G401.6 (cell line): ENCODE data around the gene METAP1D.
"Not testable (repeated sequence)": the region's sequence is repeated elsewhere in the genome, so short reads cannot be mapped to it uniquely, and the experiment has no call there.

Experiments
- FAIRE-seq: peaks from 2 replicates; lab custom pipeline; 2012; peaks lifted over from hg19 to GRCh38; lab: Jason Lieb, UNC

METAP1D gene

DNA sequence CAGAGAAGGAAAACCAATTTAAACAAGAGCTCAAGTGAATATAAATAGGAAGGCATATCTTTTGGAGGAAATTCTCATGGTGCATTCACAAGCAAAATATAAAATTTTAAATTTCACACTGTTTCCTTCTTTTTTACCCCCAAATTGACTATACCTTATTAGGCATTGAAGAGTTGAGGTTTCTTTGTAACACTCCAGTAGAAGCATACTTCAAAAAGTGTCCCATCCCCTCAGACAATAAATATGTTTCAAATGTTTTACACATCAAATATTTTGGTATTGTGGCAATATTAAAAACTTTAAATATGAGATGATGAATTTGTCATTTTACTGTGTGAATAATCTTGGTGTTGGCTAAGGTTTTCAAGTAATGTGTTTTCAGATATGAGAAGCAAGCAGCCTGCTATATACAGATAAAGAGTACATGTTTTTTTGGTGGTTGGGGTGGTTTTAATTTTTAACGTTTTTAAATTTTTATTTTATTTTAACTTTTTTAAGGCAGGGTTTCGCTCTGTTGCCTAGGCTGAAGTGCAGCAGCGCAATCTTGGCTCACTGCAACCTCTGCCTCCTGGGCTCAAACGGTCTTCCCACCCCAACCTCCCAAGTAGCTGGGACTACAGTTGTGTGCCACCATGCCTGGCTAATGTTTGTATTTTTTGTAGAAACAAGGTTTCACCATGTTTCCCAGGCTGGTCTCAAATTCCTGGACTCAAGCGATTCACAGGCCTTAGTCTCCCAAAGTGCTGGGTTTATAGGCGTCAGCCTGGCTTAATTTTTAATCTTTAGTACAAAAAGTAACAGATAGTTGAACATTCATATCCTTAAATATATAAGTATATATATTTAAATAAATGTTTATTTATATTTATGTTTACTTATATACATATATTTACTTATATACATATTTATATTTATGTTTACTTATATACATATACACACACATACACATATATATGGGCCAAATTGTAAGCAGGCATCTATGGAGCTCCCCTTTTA lies 49.1 kb downstream of the METAP1D start:
- FAIRE-seq: no peak

DNA sequence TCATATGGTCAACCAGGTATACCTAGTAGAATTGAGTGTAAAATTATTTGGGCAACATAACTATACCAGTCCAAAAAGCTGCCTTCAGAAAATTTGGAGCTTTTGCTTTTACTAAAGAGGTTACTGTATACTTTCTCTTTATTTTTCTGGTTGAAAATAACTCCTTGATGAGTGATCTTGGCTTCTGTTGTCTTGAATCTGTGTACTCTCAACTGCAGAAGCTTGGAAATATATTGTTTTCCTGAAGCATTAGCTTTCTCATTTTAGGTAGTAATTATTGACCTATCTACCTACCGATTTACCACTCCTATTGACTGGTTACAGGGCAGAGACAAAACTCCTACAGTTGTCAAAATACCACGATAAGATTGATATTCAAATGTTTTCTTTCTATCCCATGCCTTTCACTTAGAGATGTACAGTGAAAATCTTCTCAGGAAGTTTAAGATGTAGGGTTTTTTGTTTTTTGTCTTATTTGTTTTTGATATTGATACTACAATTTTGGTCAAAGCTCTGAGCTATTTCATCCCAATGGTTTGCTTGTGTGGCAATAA lies 49.9 kb downstream of the METAP1D start:
- no peak for FAIRE-seq

- FAIRE-seq: peak; percentile 15
These were observed 50.8 kb downstream of the METAP1D start for GRCh38 chr2:172050479-172051125.

GRCh38 chr2:172052000-172052983 lies 52.5 kb downstream of the METAP1D start:
- FAIRE-seq: peak; percentile 91

DNA sequence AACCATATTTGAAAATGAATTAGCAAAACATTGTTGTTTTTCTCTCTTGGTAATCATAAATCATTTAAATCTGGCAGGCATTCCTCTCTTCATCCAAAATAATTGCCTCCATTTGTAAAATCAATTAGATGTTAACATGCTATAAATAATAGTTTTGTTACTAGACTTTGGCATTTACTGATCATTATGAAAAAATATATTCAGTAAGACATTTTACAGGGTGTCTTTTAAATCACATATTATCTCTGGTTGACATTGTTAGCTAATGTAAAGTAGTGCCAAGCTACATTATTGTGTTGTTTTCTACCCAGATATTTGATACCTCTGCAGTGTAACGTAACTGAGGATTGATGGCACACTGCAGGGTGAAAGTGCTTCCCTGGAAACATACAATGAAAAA lies 53.7 kb downstream of the METAP1D start:
- no peak for FAIRE-seq

GRCh38 chr2:172056293-172056692 lies 56.5 kb downstream of the METAP1D start:
- no peak for FAIRE-seq

DNA sequence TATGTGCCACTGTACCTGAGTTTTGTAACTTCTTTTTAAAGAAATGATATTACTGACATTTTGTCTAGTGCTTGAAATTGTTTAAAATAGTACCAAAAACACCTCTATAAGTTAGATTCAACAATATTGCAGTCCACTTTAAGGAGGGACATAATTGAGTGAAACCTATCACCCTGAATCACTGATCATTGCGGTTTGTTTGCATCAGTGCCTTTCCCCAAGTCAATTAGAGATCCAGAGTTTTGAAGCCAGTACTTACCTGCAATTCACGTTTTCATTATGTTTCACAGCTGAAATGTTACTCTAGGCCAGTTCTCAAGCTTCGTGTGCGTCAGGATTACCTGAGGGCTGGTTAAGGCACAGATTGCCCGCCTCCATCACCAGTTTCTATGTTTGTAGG lies 58.9 kb downstream of the METAP1D start:
- FAIRE-seq: no peak

GRCh38 chr2:172060118-172060517 lies 60.4 kb downstream of the METAP1D start:
- not testable (repeated sequence) for FAIRE-seq

- FAIRE-seq: no peak
These were observed 62.8 kb downstream of the METAP1D start for GRCh38 chr2:172062402-172063004.

GRCh38 chr2:172063446-172063845 lies 63.7 kb downstream of the METAP1D start:
- FAIRE-seq: no peak

DNA sequence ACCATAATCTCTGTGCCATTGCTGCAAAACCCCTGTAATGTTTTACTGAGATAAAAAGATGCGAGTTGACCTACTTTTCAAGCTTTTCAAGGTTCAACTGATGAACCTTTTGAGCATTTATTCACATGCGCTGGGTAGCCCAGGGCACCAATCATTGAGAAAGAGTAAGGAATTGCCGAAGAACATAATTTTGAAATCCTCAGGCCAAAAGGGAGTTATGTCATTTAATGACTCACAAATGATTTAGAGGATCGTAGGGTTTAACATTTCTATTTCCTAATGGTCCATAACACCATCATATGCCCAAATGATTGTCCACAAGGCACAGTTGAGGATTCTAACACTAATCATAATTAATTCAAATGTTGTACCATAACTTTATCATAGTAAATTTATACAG lies 65.4 kb downstream of the METAP1D start:
- no peak for FAIRE-seq

DNA sequence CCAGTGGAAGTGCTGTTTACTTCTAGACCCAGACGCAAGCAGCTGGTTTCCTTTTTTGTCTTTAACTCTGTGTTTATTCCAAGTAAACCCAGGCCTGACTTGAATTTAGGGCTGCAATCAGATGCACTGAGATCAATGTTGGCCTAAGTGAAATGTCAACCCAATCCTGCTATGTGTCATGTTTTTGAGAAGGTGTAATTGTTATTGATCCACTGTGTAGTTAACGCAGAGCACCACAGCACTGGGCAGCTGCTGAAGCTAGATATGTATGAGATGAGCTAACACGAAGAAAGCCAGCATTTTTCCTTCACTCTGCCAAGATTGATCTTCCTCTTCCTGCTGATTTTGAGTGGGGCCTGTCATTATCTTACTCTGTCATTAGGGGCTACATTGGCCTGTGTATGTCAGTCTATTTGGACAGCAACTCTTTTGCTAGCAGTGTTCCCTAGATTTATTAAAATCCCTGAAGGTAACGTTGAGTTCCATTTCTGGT lies 66.7 kb downstream of the METAP1D start:
- FAIRE-seq: no peak

DNA sequence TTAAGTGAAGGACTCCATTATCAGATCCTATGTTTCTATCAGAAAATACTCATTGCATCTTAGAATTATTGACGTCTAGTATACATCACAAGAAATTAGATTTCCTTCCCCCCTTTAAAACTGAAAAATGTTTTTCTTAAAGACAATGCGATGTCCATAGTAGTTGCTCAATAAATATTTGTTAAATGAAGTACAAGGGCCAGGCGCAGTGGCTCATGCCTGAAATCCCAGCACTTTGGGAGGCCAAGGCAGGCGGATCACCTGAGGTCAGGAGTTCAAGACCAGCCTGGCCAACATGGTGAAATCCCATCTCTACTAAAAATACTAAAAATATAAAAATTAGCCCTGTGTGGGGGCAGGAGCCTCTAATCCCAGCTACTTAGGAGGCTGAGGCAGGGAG lies 68.2 kb downstream of the METAP1D start:
- FAIRE-seq: not testable (repeated sequence)

- FAIRE-seq: no peak
These were observed 71.2 kb downstream of the METAP1D start for GRCh38 chr2:172070936-172071335.

DNA sequence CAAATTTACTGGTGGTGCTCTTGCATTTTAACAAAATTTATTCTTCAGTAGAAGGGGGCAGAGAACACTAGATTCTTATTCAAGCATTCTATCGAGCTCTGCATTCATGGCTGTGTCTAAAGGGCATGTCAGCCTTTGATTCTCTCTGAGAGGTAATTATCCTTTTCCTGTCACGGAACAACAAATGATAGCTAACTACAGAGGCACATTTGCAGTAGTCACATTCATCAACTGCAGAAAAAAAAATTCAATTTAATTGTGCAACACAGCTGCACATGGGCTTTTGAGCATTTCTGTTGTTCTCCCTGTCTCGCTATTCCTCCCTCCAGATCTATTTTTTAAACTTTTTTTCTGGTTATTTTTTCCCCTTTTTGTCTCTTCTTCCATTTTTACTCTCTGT lies 72.5 kb downstream of the METAP1D start:
- FAIRE-seq: no peak

DNA sequence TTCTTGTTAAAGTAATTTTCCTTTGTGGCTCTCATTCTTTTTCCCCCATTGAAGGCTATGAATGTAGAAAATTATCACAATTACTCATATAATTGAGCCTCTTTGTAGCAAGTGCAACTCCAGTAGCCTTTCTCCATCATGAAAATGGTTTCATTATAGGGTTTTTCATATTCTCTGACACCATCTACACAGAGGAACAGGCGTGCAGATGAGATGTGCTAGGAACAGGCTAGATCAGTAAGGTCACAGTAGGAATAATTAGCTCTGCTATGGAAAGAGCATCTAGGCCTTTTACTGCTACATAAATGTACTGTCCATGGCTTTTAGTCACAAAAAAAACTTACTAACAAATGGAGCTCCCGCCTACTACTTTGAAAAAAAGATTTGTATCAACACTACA lies 73.0 kb downstream of the METAP1D start:
- FAIRE-seq: no peak

DNA sequence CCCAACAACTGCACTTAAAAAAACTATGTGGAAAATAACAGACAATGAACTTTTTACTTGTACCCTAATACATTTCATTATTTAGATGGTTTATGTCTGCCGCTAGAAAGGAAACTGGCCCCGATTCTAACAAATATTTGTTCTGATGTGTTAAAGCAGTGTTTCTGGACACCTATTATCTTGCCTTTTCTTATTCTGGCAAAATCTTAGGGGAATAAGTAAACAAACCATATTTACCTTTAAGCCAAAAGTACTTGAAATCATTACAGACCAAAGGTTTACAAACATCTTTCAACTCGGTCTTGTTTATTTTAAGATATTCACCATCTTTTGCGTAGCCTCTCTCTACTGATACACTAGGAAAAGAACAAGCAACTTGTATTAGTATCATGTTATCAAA lies 73.8 kb downstream of the METAP1D start:
- no peak for FAIRE-seq

GRCh38 chr2:172074254-172074653 lies 74.5 kb downstream of the METAP1D start:
- peak; percentile 95 for FAIRE-seq

DNA sequence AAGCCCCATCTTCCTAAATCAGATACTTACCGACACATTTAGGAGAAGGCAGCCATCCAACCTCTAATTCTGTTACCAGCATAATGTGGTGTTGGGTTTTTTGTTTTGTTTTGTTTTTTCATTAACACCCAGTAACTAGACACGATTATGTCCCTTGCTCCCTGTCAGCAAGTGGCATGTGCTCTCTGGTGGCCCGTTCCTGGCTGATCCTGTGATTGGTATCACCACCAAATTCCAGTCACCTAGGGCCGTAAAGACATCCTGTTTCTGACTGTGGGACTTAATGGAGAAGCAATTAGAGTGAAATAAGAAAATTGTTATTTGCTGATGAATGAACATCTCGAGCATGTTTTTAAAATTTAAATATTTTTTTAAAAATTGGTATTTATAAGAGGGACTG lies 79.7 kb downstream of the METAP1D start:
- peak; percentile 95 for FAIRE-seq

DNA sequence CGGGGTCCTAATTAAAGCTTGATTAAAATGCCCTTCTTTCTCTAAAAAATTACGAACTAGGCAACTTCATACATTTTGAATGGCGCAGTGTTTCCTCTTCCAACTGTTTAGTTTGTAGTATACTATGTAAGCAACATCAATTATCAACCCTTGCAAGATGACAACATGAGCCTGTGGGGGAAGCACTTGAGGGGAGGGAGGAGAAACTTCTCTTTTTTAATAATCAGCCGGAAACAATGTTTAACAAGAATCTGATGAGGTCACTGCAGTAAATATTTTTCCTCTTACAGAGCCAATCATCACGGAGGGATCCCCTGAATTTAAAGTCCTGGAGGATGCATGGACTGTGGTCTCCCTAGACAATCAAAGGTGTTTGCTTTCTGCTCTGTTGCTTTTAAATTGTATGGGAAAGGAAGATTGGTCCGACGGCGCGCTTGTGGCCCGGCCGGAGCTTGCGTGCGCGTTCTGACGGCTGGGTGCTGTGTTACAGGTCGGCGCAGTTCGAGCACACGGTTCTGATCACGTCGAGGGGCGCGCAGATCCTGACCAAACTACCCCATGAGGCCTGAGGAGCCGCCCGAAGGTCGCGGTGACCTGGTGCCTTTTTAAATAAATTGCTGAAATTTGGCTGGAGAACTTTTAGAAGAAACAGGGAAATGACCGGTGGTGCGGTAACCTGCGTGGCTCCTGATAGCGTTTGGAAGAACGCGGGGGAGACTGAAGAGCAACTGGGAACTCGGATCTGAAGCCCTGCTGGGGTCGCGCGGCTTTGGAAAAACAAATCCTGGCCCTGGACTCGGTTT lies 80.3 kb downstream of the METAP1D start:
- no peak for FAIRE-seq
